GM23338 (cell line): ENCODE data around the gene SGO1. TPM values are rescaled to one million over a fixed set of nuclear protein-coding genes. Genes with fewer than 3 reads are reported as not detected.

Experiments
- ATAC-seq: fragments of 200-7000 bp; cut with Tn5 transposase; 3 replicates; pipeline ENCODE4 v1.9.1; 2020
- DNase-seq: peaks from one replicate; pipeline ENCODE4 v3.0.0-alpha.2; 2015; ENCODE audit warnings: low spot score
- H2AFZ ChIP-seq: fragments of 200-600 bp; sonication (generic); 2 replicates; pipeline ENCODE4 v1.8.0; 2016; ENCODE audit warnings: antibody characterized with exemption, mild to moderate bottlenecking, moderate library complexity
- H3F3A ChIP-seq: fragments of 200-600 bp; sonication (generic); replicated peaks from 2 replicates; pipeline ENCODE4 v1.8.0; 2017; ENCODE audit warnings: antibody characterized with exemption, mixed run types, low read depth
- H3K27ac ChIP-seq: fragments of 200-600 bp; sonication (generic); 2 replicates; pipeline ENCODE4 v1.6.1; 2016; ENCODE audit warnings: low read depth
- H3K27me3 ChIP-seq: fragments of 200-600 bp; sonication (generic); 2 replicates; pipeline ENCODE4 v1.8.0; 2016; ENCODE audit warnings: mild to moderate bottlenecking, mixed run types, moderate library complexity; ENCODE audit not compliant: insufficient read depth
- H3K36me3 ChIP-seq: fragments of 200-600 bp; sonication (generic); 2 replicates; pipeline ENCODE4 v1.8.0; 2016; ENCODE audit warnings: mild to moderate bottlenecking; ENCODE audit not compliant: insufficient read depth
- H3K4me1 ChIP-seq: fragments of 200-600 bp; sonication (generic); 2 replicates; pipeline ENCODE4 v1.8.0; 2016; ENCODE audit warnings: mild to moderate bottlenecking, moderate library complexity; ENCODE audit not compliant: insufficient read depth
- H3K4me2 ChIP-seq: fragments of 200-600 bp; sonication (generic); 2 replicates; pipeline ENCODE4 v1.7.1; 2017; ENCODE audit warnings: mixed run types
- H3K4me3 ChIP-seq: fragments of 200-600 bp; sonication (generic); 2 replicates; pipeline ENCODE4 v1.6.1; 2016; ENCODE audit warnings: mixed run types
- H3K79me2 ChIP-seq: fragments of 200-600 bp; sonication (generic); replicated peaks from 2 replicates; pipeline ENCODE4 v1.8.0; 2017; ENCODE audit warnings: mild to moderate bottlenecking; ENCODE audit not compliant: insufficient read depth
- H3K9me2 ChIP-seq: fragments of 200-600 bp; sonication (generic); 2 replicates; pipeline ENCODE4 v1.8.0; 2017; ENCODE audit not compliant: insufficient read depth
- H4K20me1 ChIP-seq: fragments of 200-600 bp; sonication (generic); replicated peaks from 2 replicates; pipeline ENCODE4 v1.8.0; 2017; ENCODE audit warnings: mild to moderate bottlenecking; ENCODE audit not compliant: insufficient read depth
- H3K27ac Mint-ChIP-seq: 2 replicates; pipeline ENCODE4 v1.8.0; 2020; ENCODE audit warnings: inconsistent platforms, mild to moderate bottlenecking, moderate library complexity, mixed read lengths
- H3K27me3 Mint-ChIP-seq: 3 replicates; pipeline ENCODE4 v1.8.0; 2022; ENCODE audit warnings: low read depth, mild to moderate bottlenecking, moderate library complexity, mixed read lengths, inconsistent platforms; ENCODE audit not compliant: insufficient read depth, poor library complexity
- H3K36me3 Mint-ChIP-seq: 3 replicates; pipeline ENCODE4 v1.8.0; 2021; ENCODE audit warnings: low read depth, mild to moderate bottlenecking, inconsistent platforms, moderate library complexity, mixed read lengths
- H3K4me1 Mint-ChIP-seq: 3 replicates; pipeline ENCODE4 v1.8.0; 2020; ENCODE audit warnings: mild to moderate bottlenecking, inconsistent platforms, mixed read lengths
- H3K4me3 Mint-ChIP-seq: 3 replicates; pipeline ENCODE4 v1.8.0; 2021; ENCODE audit warnings: moderate library complexity, mild to moderate bottlenecking, inconsistent platforms, mixed read lengths
- H3K9me3 Mint-ChIP-seq: 3 replicates; pipeline ENCODE4 v1.8.0; 2020; ENCODE audit warnings: moderate library complexity, mild to moderate bottlenecking, inconsistent platforms, mixed read lengths
- CREB1 ChIP-seq: fragments of 250-450 bp; sonication (Bioruptor Pico); IDR thresholded peaks from 2 replicates; pipeline ENCODE4 v1.5.0; 2020; ENCODE audit warnings: low read depth, mild to moderate bottlenecking, moderate library complexity
- CTCF ChIP-seq, 2 experiments: fragments of 200-600 bp in 1 of 2; sonication (generic) in 1 of 2; conservative IDR thresholded peaks; 2 replicates each; pipeline versions ENCODE4 v1.5.1 to v1.6.1; 2016 to 2017; ENCODE audit warnings: antibody characterized with exemption in 2 of 2, low read depth in 2 of 2, mild to moderate bottlenecking in 2 of 2, moderate library complexity in 1 of 2
- EZH2 ChIP-seq: fragments of 200-600 bp; sonication (generic); IDR thresholded peaks from one replicate; pipeline ENCODE4 v1.8.0; 2017; ENCODE audit warnings: antibody characterized with exemption, mild to moderate bottlenecking, low read depth; ENCODE audit not compliant: unreplicated experiment
- EZH2phosphoT487 ChIP-seq: fragments of 200-600 bp; sonication (generic); IDR thresholded peaks from one replicate; pipeline ENCODE4 v1.8.1; 2018; ENCODE audit warnings: antibody characterized with exemption; ENCODE audit not compliant: unreplicated experiment
- JUNB ChIP-seq: IDR thresholded peaks from one replicate; pipeline ENCODE4 v1.6.1; 2016; ENCODE audit warnings: antibody characterized with exemption; ENCODE audit not compliant: unreplicated experiment
- NANOG ChIP-seq: IDR thresholded peaks from 2 replicates; pipeline ENCODE4 v1.6.1; 2016; ENCODE audit warnings: antibody characterized with exemption, borderline replicate concordance
- POLR2AphosphoS5 ChIP-seq: IDR thresholded peaks from 2 replicates; pipeline ENCODE4 v1.6.1; 2016; ENCODE audit warnings: antibody characterized with exemption, low read depth
- REST ChIP-seq: IDR thresholded peaks from one replicate; pipeline ENCODE4 v1.6.1; 2018; ENCODE audit warnings: antibody characterized with exemption; ENCODE audit not compliant: unreplicated experiment
- STAT1 ChIP-seq: IDR thresholded peaks from one replicate; pipeline ENCODE4 v1.6.1; 2016; ENCODE audit warnings: antibody characterized with exemption; ENCODE audit not compliant: unreplicated experiment
- ZNF114 ChIP-seq: fragments of 250-450 bp; sonication (Bioruptor Pico); IDR thresholded peaks from 2 replicates; pipeline ENCODE4 v1.5.0; 2020; ENCODE audit warnings: mild to moderate bottlenecking, moderate library complexity
- ZNF331 ChIP-seq: fragments of 250-450 bp; sonication (Bioruptor Pico); IDR thresholded peaks from 2 replicates; pipeline ENCODE4 v1.5.0; 2020; ENCODE audit warnings: low read depth, mild to moderate bottlenecking, moderate library complexity
- ZNF462 ChIP-seq: fragments of 250-450 bp; sonication (Bioruptor Pico); IDR thresholded peaks from 2 replicates; pipeline ENCODE4 v1.5.0; 2020; ENCODE audit warnings: mild to moderate bottlenecking, moderate library complexity
- polyA plus RNA-seq: library from polyadenylated mRNA; unstranded; fragments of >200 nt; fragmentation: Nextera tagmentation; extraction: Ambion mirVana; gene quantifications from 2 replicates; pipeline ENCODE4 v1.2.1, GENCODE V29; 2016
- total RNA-seq: library from RNA; depleted of rRNA; stranded (reverse); fragments of >200 nt; shearing (Covaris generic); gene quantifications from 2 replicates; pipeline ENCODE4 v1.2.3, GENCODE V29; 2014
- TF ChIP-seq, protein P1 (sequence below): IDR thresholded peaks from 2 replicates; pipeline ENCODE4 v1.6.1; 2016; ENCODE audit warnings: antibody characterized with exemption

SGO1 gene
- total and polyA plus RNA-seq, 2 experiments from 2014 or later: 33.0 to 128 TPM

DNA sequence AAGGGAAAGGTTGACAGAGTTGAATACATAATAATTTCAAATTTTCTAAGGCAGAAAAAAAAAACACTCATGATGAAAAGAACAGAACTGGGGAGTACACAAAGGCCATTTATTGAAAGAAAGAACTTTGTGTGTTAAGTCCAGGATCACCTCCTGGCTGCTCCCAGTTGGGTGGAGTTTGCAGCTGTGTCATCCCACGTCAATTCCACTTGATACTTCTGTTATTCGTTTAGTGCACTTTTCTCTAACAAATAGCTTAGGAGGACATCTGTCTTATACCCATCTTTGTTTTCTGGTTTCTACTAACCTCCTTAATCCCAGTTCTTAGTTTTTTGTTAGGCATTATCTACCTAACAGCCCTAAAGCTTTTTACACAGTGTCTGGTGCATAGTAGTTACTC is 44.7 kb downstream of the SGO1 start:
- no peak overlapping the region for H3K4me3 Mint-ChIP-seq
- Histone ChIP-seq H3K27me3 (no peaks in the 10 kb centered on the region), H2AFZ (no peak overlapping the region), H3K4me1 (no peaks in the 10 kb centered on the region; the same call in 1 of the 2 replicates), H3F3A (no peaks in the 10 kb centered on the region), H3K79me2 (no peaks in the 10 kb centered on the region), H3K4me3 (no peak overlapping the region), H4K20me1 (no peaks in the 10 kb centered on the region), H3K36me3 (no peaks in the 10 kb centered on the region), H3K9me2 (no peaks in the 10 kb centered on the region), H3K4me2 (no peak overlapping the region), H3K27ac (no peak overlapping the region)
- H3K27me3 Mint-ChIP-seq: no peaks in the 10 kb centered on the region
- no peaks in the 10 kb centered on the region for H3K36me3 Mint-ChIP-seq
- TF ChIP-seq JUNB: no peak
- TF ChIP-seq NANOG: no peak
- TF ChIP-seq ZNF331 (CRISPR knock-in tag): no peak
- no peak for TF ChIP-seq ZNF462 (CRISPR knock-in tag)
- no peak for TF ChIP-seq REST
- no peak for TF ChIP-seq STAT1
- no peak for TF ChIP-seq CREB1 (CRISPR knock-in tag)
- no peak for TF ChIP-seq CTCF (conservative IDR thresholded peaks at IDR 0.05; ENCODE audit: low read depth in 2 of 2)
- TF ChIP-seq, protein P1, sequence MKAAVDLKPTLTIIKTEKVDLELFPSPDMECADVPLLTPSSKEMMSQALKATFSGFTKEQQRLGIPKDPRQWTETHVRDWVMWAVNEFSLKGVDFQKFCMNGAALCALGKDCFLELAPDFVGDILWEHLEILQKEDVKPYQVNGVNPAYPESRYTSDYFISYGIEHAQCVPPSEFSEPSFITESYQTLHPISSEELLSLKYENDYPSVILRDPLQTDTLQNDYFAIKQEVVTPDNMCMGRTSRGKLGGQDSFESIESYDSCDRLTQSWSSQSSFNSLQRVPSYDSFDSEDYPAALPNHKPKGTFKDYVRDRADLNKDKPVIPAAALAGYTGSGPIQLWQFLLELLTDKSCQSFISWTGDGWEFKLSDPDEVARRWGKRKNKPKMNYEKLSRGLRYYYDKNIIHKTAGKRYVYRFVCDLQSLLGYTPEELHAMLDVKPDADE: no peak
- TF ChIP-seq EZH2phosphoT487: no peak
- no peak for TF ChIP-seq EZH2
- TF ChIP-seq POLR2AphosphoS5: no peak
- no peak for TF ChIP-seq ZNF114
- no peak overlapping the region for H3K27ac Mint-ChIP-seq
- DNase-seq (no peak), ATAC-seq (no peak)
- H3K4me1 Mint-ChIP-seq: peaks cover 14% of the 10 kb centered on the region
- H3K9me3 Mint-ChIP-seq: no peaks in the 10 kb centered on the region
